Eye (tissue), 1 donor: Measurements from ENCODE around the gene SLC30A5.

Experiments used
- DNase-seq: peaks from one replicate; pipeline ENCODE4 v3.0.0-alpha.2; 2015

SLC30A5 gene

GRCh38 chr5:69170495-69170894 is 76.7 kb downstream of the SLC30A5 start:
- DNase-seq = no peak

GRCh38 chr5:69170969-69171368 is 77.2 kb downstream of the SLC30A5 start:
- no peak for DNase-seq
